Activated CD8-positive, alpha-beta T cell treated with anti-CD3 and anti-CD28 coated beads for 36 hours (primary cell): ENCODE results near the gene TCFL5. TPM values are rescaled to one million over a fixed set of nuclear protein-coding genes. Genes with fewer than 3 reads are reported as not detected.
A peak's percentile ranks its signal among the peaks of the same experiment; 100 is the strongest.

ENCODE experiments used
- ATAC-seq: fragments of 200-7000 bp; cut with Tn5 transposase; one replicate; pipeline ENCODE4 v1.10.0; 2021; ENCODE audit warnings: mild to moderate bottlenecking, moderate library complexity
- CTCF ChIA-PET: fragments of 350-600 bp; sonication (Branson Sonifier 250); formaldehyde crosslinking; loops from one replicate; lab custom pipeline; 2021; ENCODE audit warnings: antibody characterized with exemption; lab: Charles Lee
- POLR2A ChIA-PET: fragments of 350-600 bp; sonication (Branson Sonifier 250); formaldehyde crosslinking; loops from one replicate; lab custom pipeline; 2021; ENCODE audit warnings: antibody characterized with exemption; lab: Charles Lee
- DNase-seq: peaks from one replicate; pipeline ENCODE4 v3.0.0-alpha.2; 2020
- H3K27ac Mint-ChIP-seq: one replicate; pipeline ENCODE4 v1.8.0; 2021; ENCODE audit warnings: mild to moderate bottlenecking, mixed read lengths
- H3K27me3 Mint-ChIP-seq: one replicate; pipeline ENCODE4 v1.8.0; 2021; ENCODE audit warnings: mixed read lengths
- H3K36me3 Mint-ChIP-seq: one replicate; pipeline ENCODE4 v1.8.0; 2021; ENCODE audit warnings: low read depth, mixed read lengths
- H3K4me1 Mint-ChIP-seq: one replicate; pipeline ENCODE4 v1.8.0; 2021; ENCODE audit warnings: low read depth, mixed read lengths
- H3K4me3 Mint-ChIP-seq: one replicate; pipeline ENCODE4 v1.8.0; 2021; ENCODE audit warnings: mild to moderate bottlenecking, moderate library complexity, mixed read lengths
- H3K9me3 Mint-ChIP-seq: one replicate; pipeline ENCODE4 v1.8.0; 2021; ENCODE audit warnings: mixed read lengths
- CTCF ChIP-seq: fragments of 200-600 bp; IDR thresholded peaks from one replicate; pipeline ENCODE4 v1.8.0; 2022; ENCODE audit warnings: antibody characterized with exemption, mild to moderate bottlenecking
- intact Hi-C: fragments of 100-400 bp; cut with micrococcal nuclease; formaldehyde crosslinking; loops from one replicate; pipeline ENCODE4 v1.10.0; 2022
- total RNA-seq, 2 experiments: library from RNA; stranded (reverse); gene quantifications; one replicate each; pipeline ENCODE4 v1.2.3, GENCODE V29; 2021

TCFL5 gene
- total RNA-seq, 2 experiments from 2014 or later: 7.5 to 7.6 TPM

- POLR2A ChIA-PET: interaction anchor here (1.5 to 2.9 kb wide), 3 partner anchors 9 to 12 kb away, joined by 7 to 11 read pairs (median 9); no protein-coding TSS in a partner anchor
Measured at GRCh38 chr20:62806383-62807050, 55.1 kb downstream of the TCFL5 start.

GRCh38 chr20:62805711-62806382, 55.8 kb downstream of the TCFL5 start:
- peak overlapping the region; percentile 82 for H3K4me3 Mint-ChIP-seq
- H3K27me3 Mint-ChIP-seq: no peaks in the 10 kb centered on the region
- peaks cover 30% of the 10 kb centered on the region for H3K4me1 Mint-ChIP-seq
- H3K27ac Mint-ChIP-seq: peak overlapping the region; percentile 77
- no peaks in the 10 kb centered on the region for H3K9me3 Mint-ChIP-seq
- ChIA-PET CTCF (interaction anchor here (1.5 kb wide), 1 partner anchor 15 kb away, joined by 4 read pairs; no protein-coding TSS in a partner anchor), POLR2A (interaction anchor here (1.5 to 2.9 kb wide), 3 partner anchors 8 to 11 kb away, joined by 7 to 11 read pairs (median 9); no protein-coding TSS in a partner anchor)
- DNase-seq (no peak), ATAC-seq (peak; percentile 2)
- H3K36me3 Mint-ChIP-seq: peaks cover 22% of the 10 kb centered on the region
- intact Hi-C loops: no loop called here
- TF ChIP-seq CTCF: no peak

More at GRCh38 chr20:62806383-62807050, 55.1 kb downstream of the TCFL5 start:
- TF ChIP-seq CTCF: no peak
- Mint-ChIP-seq H3K9me3 (no peaks in the 10 kb centered on the region), H3K4me1 (peaks cover 30% of the 10 kb centered on the region), H3K4me3 (peak overlapping the region; percentile 82), H3K36me3 (peaks cover 21% of the 10 kb centered on the region), H3K27me3 (no peaks in the 10 kb centered on the region), H3K27ac (peak overlapping the region; percentile 66)
- CTCF ChIA-PET: interaction anchor here (1.5 kb wide), 2 partner anchors 16 to 192 kb away, joined by 3 to 4 read pairs; no protein-coding TSS in a partner anchor
- ATAC-seq: no peak
- intact Hi-C loops: no loop called here
- no peak for DNase-seq

GRCh38 chr20:62805155-62805710, 56.4 kb downstream of the TCFL5 start:
- peak overlapping the region; percentile 82 for H3K4me3 Mint-ChIP-seq
- ChIA-PET POLR2A (interaction anchor here (1.1 to 2.2 kb wide), 3 partner anchors 8 to 154 kb away, joined by 3 to 11 read pairs (median 7); no protein-coding TSS in a partner anchor), CTCF (interaction anchor here (1.5 kb wide), 1 partner anchor 14 kb away, joined by 4 read pairs; no protein-coding TSS in a partner anchor)
- H3K9me3 Mint-ChIP-seq: no peaks in the 10 kb centered on the region
- ATAC-seq (peak; percentile 35), DNase-seq (peak; percentile 45)
- H3K27me3 Mint-ChIP-seq: no peaks in the 10 kb centered on the region
- intact Hi-C loops: no loop called here
- no peak for TF ChIP-seq CTCF
- H3K27ac Mint-ChIP-seq: peak overlapping the region; percentile 77
- peaks cover 30% of the 10 kb centered on the region for H3K4me1 Mint-ChIP-seq
- H3K36me3 Mint-ChIP-seq: peaks cover 25% of the 10 kb centered on the region

- Mint-ChIP-seq H3K36me3 (peaks cover 29% of the 10 kb centered on the region), H3K4me1 (peaks cover 30% of the 10 kb centered on the region), H3K27me3 (no peaks in the 10 kb centered on the region), H3K27ac (peak within 1 kb of the TSS; percentile 93), H3K4me3 (peak within 1 kb of the TSS; percentile 83), H3K9me3 (no peaks in the 10 kb centered on the region)
- DNase-seq (peak; percentile 77), ATAC-seq (peak; percentile 60)
- POLR2A ChIA-PET: interaction anchor here (1.1 to 2.2 kb wide), 4 partner anchors 10 to 182 kb away, joined by 3 to 12 read pairs (median 7); no protein-coding TSS in a partner anchor
- intact Hi-C loops: no loop called here
- TF ChIP-seq CTCF: no peak
- CTCF ChIA-PET: no interaction called here
Measured at GRCh38 chr20:62804627-62805154, 56.9 kb downstream of the TCFL5 start, which contains the start of gene OGFR. OGFR (plus strand) TSS chr20:62804835; CDS start chr20:62804860, 25 bp downstream.
